IPS-NIHi7 (cell line): ENCODE data around the gene NR5A1.

ENCODE experiments used
- DNase-seq: peaks from one replicate; pipeline ENCODE4 v3.0.0; 2012; ENCODE audit warnings: mixed read lengths; ENCODE audit errors: extremely low spot score

The NR5A1 gene

DNA sequence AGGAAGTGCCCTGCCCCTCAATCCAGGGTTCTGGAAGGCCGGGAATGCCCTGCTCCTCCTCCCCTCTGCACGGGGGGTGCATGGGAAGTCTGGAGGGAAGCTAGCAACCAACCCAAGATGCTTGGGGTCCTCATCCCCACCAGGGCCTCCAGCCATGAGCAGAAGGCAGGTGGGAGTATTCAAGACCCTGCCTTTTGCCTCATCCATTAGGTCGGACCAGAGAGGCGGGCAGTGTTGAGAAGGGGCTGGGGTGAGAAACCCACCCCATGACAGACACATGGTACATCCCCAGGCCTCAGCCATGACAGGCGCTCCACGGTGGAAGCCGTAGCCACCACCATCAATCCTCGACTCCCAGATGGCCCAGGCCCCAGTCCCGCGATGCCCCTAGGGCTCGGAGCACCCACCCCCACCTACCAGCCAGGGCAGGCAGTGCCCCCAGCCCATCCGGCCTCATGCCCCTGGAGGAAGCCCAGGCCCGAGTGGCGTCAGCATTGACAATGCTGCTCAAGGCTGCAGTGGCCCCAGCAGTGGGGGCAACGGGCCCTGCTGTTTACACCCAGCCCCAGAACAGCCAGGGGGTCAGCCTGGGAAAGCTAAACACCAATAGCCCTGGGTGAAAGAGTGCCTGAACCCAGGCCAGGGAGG is 8.6 kb downstream of the NR5A1 start:
- DNase-seq = no peak

DNA sequence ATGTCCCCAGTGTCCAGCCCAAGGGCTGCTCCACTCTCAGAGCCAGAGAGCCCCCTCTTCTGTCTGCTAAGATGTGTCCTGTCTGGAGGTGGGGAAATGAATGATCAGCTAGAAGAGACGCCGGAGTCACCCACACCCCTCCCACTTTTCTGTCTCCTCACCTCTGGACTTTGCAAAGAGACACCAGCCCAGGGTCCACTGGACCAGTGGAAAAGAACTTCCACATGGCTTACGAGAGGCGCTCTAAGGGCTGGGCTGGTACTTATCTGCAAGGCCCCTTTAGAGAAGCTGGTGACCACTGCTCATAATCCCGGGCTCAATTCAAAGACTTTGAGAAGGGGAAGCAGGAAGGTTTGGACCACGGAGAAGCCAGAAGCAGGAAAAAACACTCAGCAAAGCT is 9.2 kb downstream of the NR5A1 start:
- no peak for DNase-seq

DNA sequence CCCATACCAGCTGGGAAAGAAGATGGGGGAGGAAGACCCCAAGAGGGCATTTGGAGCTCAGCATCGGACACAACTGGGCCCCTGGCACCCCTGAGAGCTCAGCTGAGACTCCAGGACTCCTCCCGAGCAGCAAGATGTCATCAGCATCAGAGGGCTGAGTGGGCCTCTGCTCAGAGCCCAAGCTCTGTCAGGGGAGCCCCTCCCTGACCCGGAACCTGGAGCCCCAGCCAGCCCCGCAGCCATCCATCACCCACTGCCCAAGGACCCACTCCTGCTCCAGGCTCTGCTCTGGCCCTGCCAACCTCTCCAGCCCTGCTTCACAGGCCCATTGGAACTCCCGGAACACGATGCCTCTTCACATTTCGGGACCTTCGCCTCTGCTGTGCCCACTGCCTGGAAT is 9.8 kb downstream of the NR5A1 start:
- no peak for DNase-seq

DNA sequence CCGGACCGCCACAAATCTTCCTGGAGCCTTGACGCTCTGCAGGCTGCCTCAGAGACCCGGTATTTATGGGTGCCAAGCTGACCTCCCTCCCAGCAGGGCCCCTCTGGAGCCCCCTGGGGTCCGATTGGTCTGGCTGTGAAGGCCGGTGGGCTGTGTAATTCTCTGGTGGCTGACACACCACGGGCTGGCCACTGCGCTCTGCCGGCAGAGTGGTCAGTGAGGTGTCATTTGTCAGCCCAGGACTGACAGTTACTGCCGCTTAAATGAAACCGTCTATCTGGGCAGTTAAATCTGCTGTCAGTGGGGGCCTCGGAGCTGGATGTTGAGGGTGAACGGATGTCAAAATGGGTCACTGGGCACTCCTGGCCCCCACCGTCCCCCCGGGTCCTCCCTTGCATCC is 10.7 kb downstream of the NR5A1 start:
- no peak for DNase-seq

DNA sequence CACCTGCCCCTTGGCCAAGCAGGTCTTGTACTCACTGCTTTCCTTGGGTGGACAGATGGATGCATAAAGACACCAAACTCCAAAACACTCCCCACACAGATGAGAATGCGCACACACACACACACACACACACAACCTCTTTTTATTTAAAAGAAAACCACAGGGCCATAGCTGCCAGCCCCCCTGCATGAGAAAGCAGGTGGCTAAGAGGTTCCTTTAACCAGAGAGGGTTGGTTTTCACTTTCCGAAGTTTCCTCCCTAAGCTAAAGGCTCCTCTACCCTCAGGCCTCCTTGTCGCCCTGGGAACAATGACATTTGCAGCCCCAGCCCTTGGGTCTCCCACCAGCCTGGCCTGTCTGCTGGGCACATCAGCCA is 11.1 kb downstream of the NR5A1 start:
- no peak for DNase-seq

DNA sequence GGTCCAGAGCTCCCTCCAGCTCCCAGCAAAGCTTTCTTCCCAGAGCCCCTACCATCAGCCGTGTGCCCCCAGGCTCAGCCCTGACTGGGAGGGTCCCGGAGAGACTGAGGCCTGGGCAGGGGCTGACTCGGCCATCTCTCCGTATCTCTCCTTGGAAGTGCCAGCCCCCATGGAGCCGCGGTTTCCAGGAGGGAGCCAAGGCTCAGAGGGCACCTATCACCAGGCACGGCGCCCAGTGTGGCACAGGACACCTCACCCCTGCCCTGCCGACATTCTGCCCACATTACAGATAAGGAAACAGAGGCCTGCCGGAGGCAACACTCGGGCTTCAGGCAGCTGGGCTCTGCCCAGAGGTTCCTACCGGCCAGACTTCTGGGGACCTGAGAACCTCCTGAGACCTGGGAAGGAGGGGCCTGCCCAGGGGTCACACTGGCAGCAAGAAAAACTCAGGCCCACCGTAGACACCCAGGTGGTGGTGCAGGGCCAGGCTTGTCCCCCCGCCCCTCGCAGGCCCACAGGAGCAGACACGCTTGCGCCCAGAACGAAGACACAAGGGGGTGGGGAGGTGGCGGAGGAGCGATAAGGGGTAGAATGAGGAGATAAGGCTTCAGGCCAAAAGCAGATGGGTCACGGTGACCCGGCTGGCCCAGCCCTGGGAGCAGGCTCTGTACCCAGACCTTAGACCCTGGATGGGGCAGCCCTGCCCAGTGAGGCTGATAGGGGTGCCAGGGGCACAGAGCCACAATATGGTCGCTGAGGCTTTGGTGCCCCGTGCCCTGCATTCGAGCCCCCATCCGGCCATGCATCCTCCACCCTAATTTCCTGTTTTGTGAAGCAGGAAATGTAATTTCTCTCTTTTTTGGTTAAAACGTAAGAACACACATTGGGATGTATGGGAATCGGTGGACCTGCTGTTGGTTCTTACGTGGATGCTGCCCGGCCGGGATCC is 11.8 kb downstream of the NR5A1 start:
- no peak for DNase-seq

DNA sequence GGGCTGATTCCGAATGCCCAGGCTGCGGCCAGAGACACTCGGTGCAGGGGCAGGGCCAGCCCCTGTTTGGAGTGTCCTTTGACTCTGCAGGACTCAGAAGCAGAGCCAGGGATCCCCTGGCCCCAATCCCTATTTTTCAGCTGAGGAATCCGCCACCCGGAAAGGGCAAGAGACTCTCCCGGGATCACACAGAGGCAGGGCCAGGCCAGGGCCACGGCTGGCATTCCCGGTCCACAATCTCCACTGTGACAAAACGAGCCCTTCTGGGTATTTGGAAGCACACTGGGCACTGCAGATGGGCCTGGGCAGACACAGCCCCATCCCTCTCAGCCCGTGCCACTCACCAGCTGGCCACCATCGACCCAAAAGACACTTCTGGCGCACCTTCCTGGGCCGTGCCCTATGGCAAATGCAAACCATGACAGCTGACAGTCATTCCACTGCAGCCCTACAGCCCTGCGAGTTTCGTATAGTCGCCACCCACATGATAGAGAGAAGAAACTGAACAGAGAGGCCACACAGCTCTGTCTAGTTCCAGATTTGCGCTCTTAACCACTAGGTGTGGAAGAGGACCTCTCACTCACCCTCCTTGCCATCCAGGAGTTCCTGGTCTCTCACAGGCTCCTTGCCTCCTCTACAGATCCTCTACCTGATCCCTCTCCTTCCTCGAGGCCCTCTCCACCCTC is 13.3 kb downstream of the NR5A1 start:
- no peak for DNase-seq

DNA sequence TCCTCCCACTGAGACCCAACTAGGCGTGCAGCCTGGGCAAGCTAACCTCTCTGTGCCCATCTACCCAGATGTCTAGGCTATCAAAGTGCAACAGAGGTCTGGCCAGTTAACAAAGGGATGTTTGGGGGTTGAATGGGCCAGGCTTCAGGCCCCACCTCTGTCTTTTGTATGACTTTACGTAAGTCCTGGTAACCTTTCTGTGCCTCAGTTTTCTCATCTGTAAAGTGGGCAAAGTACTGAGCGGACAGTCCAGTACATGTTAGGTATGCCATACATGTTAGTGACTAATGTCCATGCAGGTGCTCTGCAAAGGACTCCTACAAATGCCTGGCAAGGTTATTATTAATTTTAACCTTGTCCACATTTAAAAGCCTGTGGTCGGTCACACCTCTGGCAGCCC is 14.0 kb downstream of the NR5A1 start:
- no peak for DNase-seq

DNA sequence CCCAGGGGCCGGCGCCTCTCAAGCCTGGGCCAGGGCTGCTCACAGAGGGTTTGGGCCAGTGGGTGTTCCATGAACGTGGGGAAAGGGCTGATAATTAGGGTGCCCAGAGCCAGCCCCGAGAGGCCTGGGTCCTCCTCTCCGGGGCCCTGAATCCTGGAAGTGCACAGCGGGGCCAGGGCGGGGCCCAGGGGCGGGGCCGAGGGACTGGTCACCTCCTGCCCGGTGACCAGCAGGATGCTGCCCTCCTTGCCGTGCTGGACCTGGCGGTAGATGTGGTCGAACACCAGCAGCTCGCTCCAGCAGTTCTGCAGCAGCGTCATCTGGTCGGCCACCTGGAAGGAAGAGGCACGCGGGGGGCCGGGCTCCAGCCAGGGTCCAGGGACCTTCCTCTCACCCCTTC is 14.4 kb downstream of the NR5A1 start:
- DNase-seq = no peak

DNA sequence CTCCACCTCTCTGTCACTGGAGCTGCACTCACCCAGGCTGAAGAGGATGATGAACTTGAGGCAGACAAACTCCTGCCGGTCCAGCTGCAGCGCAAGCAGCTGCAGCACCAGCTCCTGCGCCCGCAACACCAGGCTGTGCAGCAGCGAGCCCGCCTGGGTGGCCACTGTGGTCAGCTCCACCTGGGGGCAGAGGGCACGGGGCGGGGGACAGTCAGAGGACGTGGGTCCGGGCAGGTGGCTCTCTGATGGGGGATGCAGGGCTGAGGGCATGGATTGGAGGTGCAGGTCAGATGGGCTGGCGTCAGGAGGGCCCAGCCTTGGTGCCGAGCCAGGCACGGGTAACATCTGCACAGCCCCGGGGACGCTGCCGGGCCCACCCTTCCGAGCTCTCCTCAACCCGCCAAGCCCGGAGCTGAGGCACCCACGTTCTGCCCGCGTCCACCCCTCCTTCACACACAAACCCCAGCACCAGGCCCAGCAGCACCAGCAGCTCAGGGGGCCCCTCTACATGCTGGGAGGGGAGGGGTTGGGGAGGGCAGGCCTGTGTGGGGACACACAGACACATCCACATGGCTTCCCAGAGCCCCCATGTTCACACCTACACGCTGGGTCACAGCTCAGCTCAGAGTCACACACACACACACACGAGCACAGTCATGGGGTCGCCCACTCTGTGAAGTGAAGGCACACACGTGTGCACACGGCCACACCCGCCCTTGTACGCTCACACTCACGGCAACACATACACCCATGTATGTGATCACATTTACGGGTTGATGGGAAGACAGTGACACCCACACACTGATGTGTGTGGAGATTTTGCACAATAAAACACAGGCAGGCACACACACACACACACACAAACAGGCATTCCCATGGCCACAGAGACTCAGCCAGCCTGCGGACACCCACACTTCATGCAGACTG is 15.9 kb downstream of the NR5A1 start:
- no peak for DNase-seq

DNA sequence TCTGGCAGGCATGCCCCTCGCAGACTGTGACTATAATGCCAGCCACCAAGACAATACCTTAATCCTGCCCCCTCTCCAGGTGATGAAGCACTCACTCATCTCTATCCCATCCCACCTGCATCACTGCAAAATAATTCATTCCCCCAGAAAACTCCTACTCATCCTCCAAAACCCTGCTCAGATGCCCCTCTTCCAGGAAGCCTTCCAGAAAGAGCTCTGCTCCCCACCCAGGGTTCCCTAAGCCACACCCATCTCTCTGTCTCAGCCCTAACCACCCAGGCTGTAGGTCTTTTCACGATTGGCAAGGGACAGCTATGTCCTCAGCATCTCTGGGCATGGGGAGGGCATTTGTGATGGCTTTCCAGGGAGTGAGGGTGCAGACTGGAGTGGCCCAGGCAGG is 17.2 kb downstream of the NR5A1 start:
- DNase-seq = no peak

DNA sequence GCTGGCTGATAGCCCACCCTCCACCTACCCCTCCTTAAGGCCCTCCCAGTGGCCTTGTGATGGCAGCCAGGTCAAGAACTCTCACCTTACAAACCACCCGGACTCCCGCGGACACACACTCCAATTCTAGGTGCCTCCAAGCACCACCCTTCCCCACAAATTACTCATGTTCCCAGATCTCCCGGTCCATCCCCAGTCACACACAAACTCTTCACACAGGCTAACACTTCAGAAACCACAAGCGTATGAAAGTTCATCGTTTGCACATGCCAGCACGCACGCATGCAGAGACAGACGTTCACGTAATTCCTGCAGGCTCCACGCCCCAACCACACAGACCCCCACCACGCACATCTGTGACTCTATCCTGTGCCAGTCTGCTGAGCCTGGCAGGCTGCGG is 18.0 kb downstream of the NR5A1 start:
- DNase-seq = no peak

DNA sequence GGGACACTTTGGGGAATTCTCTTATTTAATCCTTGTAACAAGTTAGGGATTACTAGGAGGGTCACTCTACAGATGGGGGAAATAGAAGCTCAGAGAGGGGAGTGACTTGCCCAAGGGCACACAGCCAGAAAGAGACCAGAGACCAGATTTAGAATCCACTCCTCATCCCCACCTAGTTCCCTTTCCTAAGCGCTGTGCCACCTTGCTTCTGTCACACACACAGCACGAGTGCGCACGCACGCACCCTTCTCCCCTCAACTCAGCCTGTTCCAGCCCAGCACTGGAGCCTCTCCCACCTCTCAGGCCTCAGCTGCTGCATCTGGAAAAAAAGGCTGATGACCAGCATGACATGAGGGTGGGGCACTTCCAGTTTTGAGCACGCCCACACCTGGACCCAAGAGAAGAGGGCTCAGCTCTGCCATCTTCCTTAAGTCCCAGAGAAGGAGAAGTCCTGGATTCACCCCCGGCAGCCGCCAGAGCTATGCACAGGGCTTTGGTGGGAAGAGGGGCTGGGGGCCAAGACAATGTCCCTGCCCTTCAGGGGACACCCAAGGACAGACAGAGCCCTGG is 18.5 kb downstream of the NR5A1 start:
- no peak for DNase-seq

DNA sequence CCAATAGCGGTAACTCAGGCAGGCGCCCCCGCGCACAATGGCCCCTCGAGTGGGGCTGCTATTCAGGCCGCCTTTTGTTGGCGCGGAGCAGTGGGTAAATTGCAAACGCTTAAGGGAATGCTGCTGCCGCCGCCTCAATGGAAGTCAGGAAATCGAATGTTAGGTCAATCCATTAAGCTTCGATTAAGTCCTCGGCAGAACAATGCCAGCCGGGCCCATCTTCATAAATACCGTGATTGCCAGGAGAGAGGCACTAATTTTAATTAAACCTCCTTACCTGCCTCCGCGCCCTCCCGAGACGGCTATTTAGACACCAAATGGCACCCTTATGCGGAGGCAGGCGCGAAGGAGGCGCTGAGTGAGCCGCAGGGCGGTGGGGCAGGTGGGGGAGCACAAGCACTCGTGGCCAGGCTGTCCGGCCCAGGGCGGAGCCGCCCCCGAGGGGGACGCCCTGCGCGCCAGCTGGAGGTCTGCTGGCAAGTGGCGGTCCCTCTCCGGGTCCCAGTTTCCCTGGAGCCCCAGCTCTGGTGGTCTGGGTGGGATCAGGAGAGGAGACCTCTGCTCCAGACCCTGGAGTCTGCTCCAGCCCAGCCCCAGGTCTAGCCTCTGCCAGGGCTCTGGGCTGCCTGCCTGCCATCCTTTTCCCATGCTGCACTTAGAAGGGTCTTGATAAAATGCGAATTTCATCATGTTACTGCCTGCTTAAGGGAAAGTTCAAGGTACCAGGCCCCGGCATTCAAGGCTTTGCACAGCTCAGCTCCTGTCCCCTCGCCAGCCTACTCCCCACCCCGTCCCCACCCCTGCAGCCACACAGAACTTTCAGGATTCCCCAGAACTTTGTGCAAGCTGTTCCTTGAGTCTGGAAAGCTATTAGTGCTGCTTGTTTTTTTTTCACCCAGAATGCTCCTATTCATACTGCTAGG is 19.7 kb downstream of the NR5A1 start:
- DNase-seq = no peak

DNA sequence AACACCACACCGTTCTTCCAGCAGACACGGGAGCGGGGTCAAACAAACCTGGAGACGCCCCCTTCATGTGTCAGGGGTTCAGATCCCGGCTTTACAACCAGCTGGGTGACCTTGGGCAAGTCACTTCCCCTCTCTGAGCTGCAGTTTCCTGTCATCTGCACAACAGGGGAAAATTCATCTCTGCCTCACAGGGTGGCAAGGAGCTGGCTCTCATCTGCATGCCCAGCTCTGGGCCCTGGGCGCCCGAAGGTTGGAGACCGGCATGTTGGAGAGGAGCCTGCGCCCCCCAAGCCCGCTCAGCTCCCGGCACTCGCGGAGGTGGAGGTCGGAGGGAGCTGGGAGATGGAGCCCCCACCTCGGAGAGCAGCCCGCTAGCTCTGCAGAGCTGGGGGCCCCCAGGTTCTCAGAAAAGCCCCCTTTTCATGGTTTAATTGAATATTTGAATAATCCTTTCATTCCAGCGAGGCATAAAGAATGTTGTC is 20.4 kb downstream of the NR5A1 start:
- DNase-seq = no peak

DNA sequence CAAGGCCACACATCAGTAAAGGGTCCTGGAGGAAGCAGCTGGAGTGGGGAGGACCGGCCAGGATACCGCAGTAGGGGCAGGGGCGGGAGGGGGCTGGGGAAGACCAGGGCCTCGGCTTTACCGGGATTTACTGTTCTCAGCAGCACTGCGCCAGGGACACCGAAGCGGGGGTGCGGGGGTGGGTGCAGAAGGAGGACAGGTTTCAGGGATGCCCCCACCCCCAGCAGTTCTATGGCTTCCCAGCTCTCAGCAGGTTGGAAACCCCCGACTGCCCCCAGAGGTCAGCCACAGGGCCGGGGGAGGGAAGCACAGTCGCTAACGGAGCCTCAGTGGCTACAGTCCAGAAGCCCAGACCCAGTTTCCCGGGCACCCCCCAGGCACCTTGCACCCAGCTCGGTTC is 21.3 kb downstream of the NR5A1 start:
- DNase-seq = no peak

DNA sequence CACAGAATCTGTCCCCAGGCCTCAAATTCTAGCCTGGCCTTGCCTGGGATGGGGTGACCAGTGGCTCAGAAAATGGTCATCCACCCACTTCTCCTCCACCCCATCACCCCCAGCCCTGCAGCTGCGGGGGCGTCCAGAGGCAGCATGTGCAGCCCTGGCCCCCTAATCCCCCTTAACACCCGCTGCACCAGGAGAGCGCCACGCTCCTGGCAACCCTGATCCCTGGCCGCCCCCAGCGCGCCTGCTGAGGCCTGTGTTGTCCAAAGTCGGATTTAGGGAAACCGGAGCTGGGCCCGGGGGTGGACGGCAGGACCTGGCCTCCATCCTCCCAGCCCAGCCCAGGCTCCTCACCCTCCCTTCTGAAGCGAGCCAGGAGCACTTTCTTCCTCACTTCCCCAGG is 22.0 kb downstream of the NR5A1 start:
- DNase-seq = no peak

DNA sequence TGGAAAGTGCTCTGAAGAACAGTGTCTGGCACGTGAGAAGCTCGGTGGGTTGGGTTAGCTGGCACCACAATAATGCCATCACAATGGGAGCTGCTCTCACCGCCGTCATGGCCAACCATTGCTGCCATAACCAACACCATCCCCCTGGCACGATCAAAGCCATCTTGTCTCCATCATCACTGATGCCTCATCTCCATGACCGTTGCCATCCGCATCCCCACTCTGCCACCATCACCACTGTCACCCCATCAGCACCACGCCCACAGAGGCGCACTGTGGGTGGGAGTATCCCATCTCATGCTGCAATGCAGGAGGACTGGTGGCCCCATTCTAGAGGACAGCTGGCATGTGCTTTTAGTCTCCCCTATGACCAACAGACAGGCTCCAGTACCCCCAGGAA is 23.7 kb downstream of the NR5A1 start:
- no peak for DNase-seq

DNA sequence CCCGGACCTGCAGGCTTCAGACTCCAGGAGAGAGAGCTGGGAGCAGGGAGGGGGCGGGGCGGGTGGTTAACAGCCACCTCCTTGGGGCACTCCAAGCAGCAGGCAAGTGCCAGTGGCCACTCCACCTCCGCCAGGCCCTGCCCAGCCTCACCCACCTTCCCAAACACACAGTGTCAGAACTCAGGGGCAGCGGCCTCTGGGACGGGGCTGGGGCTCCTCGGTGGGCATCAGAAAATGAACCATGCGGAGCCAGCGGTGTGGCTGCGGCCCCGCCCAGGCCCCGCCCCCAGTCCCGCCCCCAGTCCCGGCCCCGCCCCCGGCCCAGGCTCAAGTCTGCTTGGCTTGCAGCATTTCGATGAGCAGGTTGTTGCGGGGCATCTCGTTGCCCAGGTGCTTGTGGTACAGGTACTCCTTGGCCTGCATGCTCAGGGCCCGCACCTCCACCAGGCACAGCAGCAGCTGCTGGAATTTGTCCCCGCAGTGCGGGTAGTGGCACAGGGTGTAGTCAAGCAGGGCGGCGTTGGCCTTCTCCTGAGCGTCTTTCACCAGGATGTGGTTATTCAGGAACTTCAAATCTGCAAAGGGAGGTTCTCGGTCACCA is 24.7 kb downstream of the NR5A1 start:
- peak; percentile 88 for DNase-seq

DNA sequence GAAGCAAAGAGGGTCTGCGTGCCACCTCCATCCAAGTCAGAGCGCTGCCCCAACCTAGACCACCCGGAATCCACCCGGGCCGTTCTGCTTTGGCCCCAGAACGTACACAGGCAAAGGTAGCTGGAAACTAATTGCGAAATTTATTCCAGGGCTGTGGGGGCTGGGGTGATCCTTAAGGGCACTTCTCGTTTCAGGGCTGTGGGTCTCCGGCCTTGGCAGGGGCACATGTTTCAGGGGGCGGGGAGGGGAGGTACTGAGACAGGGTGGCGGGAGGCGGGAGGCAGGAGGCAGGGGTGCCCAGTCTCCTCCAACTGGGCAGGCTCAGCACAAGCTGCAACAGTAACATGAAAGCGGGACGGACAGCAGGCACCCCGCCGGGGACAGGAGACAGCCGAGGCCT is 26.1 kb downstream of the NR5A1 start:
- DNase-seq = no peak
